ENCODE measurements around the gene TUFT1. TPM values are rescaled to one million over a fixed set of nuclear protein-coding genes. Genes with fewer than 3 reads are reported as not detected.
"Not testable (repeated sequence)": the region's sequence is repeated elsewhere in the genome, so short reads cannot be mapped to it uniquely, and the experiment has no call there.

TUFT1 gene
- total RNA-seq, 1 experiment from 2014 or later: 19.4 TPM

- peak; percentile 74 for DNase-seq (ENCODE audit: low read depth)
Observed at GRCh38 chr1:151579436-151580225, 39.5 kb downstream of the TUFT1 start.

DNA sequence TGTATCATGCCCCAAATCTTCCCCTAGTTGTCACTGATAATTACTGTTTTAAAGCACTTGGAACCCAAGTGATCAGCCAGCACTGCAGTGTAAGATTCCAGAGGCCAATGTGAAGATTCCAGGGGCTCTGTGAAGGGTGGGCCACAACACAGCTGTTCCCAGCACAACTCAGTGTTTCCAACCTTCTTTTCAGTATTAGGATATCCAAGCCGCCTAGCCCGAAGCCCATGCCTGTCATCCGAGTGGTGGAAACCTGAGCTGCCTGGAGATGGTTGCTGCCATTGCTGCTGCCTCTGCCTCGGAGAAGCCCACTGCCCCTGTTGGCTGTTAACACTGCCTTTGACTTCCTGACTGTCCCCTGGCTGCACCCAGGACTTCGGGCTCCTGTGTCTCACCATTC is 41.3 kb downstream of the TUFT1 start:
- DNase-seq (ENCODE audit: low read depth): no peak

- DNase-seq (ENCODE audit: low read depth): no peak
Observed at GRCh38 chr1:151581921-151582320, 41.8 kb downstream of the TUFT1 start.

DNA sequence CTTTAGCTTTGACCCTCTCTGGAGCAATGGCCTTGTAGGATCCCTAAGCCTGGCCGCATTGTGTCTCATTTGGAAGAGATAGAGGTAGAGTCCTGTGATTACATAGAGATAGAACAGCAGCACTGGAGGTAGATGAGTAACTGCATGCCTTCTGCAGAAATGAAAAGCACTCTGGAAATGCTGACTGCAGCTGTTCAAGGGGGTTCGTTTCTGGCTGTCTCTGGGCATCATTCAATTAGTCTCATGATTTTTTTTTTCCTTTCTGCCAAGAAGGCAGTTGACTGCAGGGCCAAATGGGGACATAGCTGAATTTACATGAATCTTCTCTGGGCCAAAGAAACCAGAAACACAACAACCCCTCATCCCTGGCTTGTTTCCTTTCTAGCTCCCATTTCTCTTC is 43.7 kb downstream of the TUFT1 start:
- no peak for DNase-seq (ENCODE audit: low read depth)

DNA sequence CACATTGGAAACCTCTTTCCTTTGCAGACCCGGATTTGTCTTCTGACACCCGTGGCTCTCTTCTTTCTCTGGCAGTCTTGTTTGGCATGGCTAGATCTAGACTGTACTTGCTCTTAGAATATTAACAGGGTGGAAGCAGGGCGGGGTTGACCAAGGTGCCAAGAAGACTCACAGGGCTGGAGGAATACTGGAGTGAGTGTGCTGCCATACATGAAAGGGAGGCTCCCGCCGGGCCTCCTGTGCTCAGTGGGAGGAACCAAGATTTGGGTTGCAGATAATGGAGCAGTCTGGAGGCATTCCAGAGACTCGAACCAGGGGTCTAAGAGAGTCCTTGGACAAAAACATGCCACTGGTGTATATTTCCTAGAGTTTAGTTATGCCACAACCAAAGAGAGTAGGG is 44.2 kb downstream of the TUFT1 start:
- no peak for DNase-seq (ENCODE audit: low read depth)

DNA sequence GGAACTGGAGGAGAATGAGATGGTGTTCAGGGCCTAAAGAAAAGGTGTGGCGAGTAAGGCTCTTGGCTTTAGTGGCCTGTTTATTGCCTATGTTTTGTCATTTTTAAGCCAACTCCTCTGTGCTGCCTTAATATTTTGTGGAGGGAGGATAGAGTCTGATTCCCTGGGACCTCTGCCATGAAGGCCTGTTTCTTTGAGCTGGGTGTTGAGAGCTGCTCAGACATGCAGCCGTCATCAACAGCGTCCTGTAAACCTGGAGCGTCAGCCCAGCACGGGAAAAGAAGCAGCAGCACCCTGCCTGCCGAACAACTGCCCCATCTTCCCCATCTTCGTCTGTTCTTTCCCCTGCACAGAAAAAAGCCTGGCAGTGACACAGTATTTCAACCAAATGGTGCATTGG is 44.7 kb downstream of the TUFT1 start:
- no peak for DNase-seq (ENCODE audit: low read depth)

DNA sequence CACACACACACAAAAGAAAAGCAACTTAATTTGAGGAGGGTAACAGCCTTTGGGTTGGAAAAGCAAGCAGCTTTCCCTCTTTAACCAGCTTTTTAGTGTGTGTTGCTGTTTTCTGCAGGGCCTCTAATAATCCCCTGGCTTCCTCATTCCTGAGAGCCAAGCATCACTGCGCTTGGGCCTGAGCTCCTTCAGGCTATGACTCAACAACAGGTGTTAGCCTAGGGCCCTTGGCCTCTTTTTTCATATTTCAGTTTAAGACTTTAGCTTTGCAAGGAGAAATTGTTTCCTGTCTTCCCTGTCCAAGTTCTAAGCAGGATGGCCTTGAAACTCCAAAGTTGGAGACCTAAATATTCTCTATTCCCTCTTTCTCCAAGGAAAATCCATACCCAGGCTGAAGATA is 45.5 kb downstream of the TUFT1 start:
- DNase-seq (ENCODE audit: low read depth): peak; percentile 67

DNA sequence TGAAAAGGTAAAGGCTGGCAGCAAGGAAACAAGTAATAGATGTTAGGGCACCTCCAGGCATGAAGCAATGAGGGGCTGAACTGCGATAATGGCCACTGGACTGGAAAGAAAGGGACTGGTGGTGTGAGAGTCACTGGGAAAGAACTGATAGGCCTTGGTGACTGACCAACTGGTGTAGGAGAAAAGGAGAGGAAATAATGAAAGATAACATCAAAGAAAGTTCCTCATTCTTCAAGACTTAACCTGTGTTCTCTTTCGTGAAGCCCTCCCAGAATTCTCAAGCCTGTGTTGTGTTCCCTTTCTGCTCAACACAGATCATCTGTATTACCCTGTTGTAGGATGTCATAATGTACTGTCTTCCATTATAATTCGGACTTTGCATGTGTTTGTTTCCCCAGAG is 50.9 kb downstream of the TUFT1 start:
- no peak for DNase-seq (ENCODE audit: low read depth)

GRCh38 chr1:151593730-151594129 is 53.6 kb downstream of the TUFT1 start:
- no peak for DNase-seq (ENCODE audit: low read depth)

DNA sequence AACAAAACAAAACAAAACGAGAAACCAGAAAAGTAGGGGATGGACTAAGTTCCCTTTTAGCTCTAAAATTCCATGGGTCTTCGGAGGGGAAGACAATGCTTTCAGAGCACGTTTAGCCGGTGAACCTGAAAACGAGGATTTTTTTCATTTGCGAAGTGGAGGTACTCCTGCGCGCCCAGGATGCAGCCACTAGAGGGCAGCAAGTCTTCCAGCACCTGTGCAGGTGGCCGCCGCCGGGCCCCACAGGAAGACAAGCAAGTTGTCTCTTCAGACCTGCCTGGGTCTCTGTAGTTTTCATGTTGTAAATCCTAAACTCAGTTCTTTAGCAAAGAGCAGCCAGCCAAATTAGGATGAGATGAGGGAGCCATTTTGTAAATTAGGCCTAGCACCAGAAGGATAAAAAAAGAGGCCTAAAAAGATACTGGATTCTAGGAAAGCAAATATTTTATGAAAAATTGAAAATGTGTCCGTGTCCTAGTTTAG is 54.1 kb downstream of the TUFT1 start:
- DNase-seq (ENCODE audit: low read depth): peak; percentile 71

GRCh38 chr1:151596166-151596953 is 56.3 kb downstream of the TUFT1 start:
- DNase-seq (ENCODE audit: low read depth): peak; percentile 93

DNA sequence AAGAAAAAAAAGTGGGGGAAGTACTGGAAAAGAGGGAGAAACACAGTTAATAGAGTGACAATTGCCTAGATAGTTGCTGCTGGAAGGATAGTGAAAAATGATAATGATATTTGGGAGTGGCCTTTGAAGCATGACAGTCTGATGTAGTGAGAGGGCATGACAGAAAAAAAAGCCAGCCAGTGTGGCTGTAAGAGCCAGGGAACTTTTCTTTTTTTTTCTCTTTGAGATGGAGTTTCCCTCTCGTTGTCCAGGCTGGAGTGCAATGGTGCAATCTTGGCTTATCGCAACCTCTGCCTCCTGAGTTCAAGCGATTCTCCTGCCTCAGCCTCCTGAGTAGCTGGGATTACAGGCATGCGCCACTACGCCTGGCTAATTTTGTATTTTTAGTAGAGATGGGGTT is 62.4 kb downstream of the TUFT1 start:
- not testable (repeated sequence) for DNase-seq (ENCODE audit: low read depth)

- no peak for DNase-seq (ENCODE audit: low read depth)
Observed at GRCh38 chr1:151604291-151604690, 64.2 kb downstream of the TUFT1 start.

- peak; percentile 58 for DNase-seq (ENCODE audit: low read depth)
Observed at GRCh38 chr1:151606384-151606783, 66.3 kb downstream of the TUFT1 start.

DNA sequence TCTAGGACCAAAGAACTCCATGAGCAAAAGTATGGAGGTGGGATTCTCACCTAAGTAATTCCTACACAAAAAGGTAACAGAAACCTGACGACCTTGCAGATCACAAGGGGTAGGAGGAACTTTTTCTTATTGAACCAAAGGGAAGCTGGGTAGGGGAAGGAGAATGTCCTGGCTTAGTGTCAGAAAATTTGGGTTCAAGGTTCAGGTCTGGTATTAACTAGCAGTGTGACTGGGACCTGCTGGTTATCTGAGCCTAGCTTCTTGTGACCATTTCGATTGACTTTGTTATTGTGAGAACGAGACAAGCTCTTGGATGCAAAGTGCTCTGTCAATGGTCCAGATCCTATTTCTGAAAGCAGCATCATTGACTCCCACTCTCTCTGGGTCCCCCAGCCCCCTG is 66.7 kb downstream of the TUFT1 start:
- no peak for DNase-seq (ENCODE audit: low read depth)

GRCh38 chr1:151610142-151610541 is 70.0 kb downstream of the TUFT1 start:
- no peak for DNase-seq (ENCODE audit: low read depth)

- peak; percentile 30 for DNase-seq (ENCODE audit: low read depth)
Observed at GRCh38 chr1:151611288-151611790, 71.2 kb downstream of the TUFT1 start.

DNA sequence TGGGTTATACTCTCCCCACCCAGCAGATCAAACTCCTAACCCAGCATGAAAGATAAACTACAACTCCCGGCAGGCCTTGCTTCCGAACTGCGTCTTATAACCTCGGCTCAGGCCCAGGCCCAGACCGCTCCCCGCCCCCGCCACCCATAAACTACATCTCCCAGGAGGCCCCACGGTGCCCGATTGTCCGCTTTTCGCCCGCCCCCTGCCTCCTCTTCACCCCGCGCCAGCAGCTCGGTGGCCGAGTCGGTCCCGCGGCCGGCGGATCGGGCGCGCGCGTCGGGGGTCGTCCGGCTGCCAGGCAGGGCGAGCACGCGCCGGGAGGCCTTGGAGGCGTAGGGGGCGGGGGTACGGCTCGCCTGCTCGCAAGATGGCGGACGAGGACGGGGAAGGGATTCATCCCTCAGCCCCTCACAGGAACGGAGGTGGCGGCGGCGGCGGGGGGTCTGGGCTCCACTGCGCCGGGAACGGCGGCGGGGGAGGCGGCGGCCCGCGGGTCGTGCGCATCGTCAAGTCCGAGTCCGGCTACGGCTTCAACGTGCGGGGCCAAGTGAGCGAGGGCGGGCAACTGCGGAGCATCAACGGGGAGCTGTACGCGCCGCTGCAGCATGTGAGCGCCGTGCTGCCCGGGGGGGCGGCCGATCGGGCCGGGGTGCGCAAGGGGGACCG is 71.9 kb downstream of the TUFT1 start, which contains the start of gene SNX27:
Gene SNX27 (plus strand): TSS at position 219 of the 669 bp plus-strand sequence. CDS start 152 bp downstream, at position 371.
- DNase-seq (ENCODE audit: low read depth): peak; percentile 95

DNA sequence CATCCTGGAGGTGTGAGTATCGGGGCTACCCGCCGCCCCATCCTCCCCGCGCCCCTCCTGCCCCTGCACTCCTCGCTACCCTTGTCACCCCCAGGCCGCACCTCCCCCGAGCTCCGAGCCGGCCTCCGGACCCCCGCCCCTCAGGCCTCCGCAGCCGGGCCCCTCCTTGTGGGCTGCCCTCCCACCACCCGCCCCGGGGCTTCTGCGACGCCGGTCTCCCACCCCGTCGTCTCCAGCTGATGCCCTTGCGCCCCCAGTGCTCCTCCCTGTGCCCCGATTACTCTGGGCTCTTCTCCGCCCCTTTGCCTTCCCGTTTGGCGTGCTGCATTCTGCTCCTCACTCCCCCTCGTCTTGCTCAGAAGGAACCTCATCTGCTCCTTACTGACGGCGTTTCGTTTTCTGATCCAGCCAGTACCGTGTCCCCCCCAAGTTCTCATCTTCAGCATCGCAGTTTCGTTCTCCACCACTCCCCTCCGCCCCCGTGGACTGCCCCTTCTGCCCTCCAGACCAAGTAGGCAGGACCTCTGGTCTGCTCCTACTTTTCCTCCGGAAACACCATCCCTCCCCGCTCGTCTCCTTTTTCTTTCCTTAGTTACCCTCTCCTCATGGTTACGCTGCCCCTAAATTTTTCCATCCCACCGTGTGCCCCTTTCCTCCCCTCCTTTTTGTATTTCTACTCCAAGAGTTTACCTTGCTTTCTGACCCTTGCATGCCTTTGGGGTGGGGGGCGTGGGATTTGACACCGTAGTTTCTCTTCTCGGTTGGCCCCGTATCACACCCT is 72.6 kb downstream of the TUFT1 start:
- peak; percentile 52 for DNase-seq (ENCODE audit: low read depth)

GRCh38 chr1:151613282-151613780 is 73.2 kb downstream of the TUFT1 start:
- DNase-seq (ENCODE audit: low read depth): no peak

All from Daoy (cell line).